ENCODE measurements around the gene PRTN3.

- TF ChIP-seq EP300 (IDR thresholded peaks at IDR 0.05) = no peak
- TF ChIP-seq, protein P1, sequence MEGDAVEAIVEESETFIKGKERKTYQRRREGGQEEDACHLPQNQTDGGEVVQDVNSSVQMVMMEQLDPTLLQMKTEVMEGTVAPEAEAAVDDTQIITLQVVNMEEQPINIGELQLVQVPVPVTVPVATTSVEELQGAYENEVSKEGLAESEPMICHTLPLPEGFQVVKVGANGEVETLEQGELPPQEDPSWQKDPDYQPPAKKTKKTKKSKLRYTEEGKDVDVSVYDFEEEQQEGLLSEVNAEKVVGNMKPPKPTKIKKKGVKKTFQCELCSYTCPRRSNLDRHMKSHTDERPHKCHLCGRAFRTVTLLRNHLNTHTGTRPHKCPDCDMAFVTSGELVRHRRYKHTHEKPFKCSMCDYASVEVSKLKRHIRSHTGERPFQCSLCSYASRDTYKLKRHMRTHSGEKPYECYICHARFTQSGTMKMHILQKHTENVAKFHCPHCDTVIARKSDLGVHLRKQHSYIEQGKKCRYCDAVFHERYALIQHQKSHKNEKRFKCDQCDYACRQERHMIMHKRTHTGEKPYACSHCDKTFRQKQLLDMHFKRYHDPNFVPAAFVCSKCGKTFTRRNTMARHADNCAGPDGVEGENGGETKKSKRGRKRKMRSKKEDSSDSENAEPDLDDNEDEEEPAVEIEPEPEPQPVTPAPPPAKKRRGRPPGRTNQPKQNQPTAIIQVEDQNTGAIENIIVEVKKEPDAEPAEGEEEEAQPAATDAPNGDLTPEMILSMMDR (IDR thresholded peaks at IDR 0.05) = no peak
- TF ChIP-seq POLR2A (IDR thresholded peaks at IDR 0.05) = no peak
Measured at GRCh38 chr19:848386-848921, 7.7 kb downstream of the PRTN3 start.

Data from tibial nerve (tissue), 4 donors.